SK-N-SH treated with all-trans-retinoic acid at 6 μM for 48 hours (cell line): Measurements from ENCODE around the gene RBKS.

Experiments
- ARNTL ChIP-seq: fragments of 450-650 bp; formaldehyde crosslinking; IDR thresholded peaks from 2 replicates; pipeline ENCODE4 v1.5.0; 2020; ENCODE audit warnings: low read depth, mild to moderate bottlenecking, moderate library complexity, borderline replicate concordance
- BACH2 ChIP-seq: fragments of 250-450 bp; sonication (Bioruptor Pico); IDR thresholded peaks from 2 replicates; pipeline ENCODE4 v1.9.0; 2021; ENCODE audit warnings: mild to moderate bottlenecking, borderline replicate concordance
- CREB5 ChIP-seq: fragments of 250-450 bp; sonication (Bioruptor Pico); IDR thresholded peaks from 2 replicates; pipeline ENCODE4 v1.5.1; 2020; ENCODE audit warnings: low read depth, mild to moderate bottlenecking, moderate library complexity
- CSDC2 ChIP-seq: fragments of 250-450 bp; sonication (Bioruptor Pico); IDR thresholded peaks from 2 replicates; pipeline ENCODE4 v1.5.0; 2020; ENCODE audit warnings: mild to moderate bottlenecking, moderate library complexity
- ZC3H10 ChIP-seq: fragments of 250-450 bp; sonication (Bioruptor Pico); IDR thresholded peaks from 2 replicates; pipeline ENCODE4 v1.5.1; 2021; ENCODE audit warnings: mild to moderate bottlenecking, moderate library complexity
- ZFP30 ChIP-seq: fragments of 450-650 bp; formaldehyde crosslinking; IDR thresholded peaks from 2 replicates; pipeline ENCODE4 v1.5.0; 2022; ENCODE audit warnings: mild to moderate bottlenecking, moderate library complexity
- ZNF565 ChIP-seq: fragments of 450-650 bp; formaldehyde crosslinking; conservative IDR thresholded peaks from 2 replicates; pipeline ENCODE4 v1.5.0; 2020; ENCODE audit warnings: low read depth, mild to moderate bottlenecking, moderate library complexity

- TF ChIP-seq CREB5 (CRISPR knock-in tag), result no peak
- TF ChIP-seq ARNTL (CRISPR knock-in tag), result no peak
- TF ChIP-seq ZC3H10 (CRISPR knock-in tag), result no peak
- TF ChIP-seq CSDC2 (CRISPR knock-in tag), result no peak
- TF ChIP-seq ZNF565 (CRISPR knock-in tag), result no peak
- TF ChIP-seq ZFP30, result no peak
- TF ChIP-seq BACH2 (CRISPR knock-in tag), result no peak
Measured at GRCh38 chr2:27746325-27746724, 143.9 kb downstream of the RBKS start.
